Peyer's patch (tissue), 4 donors: ENCODE results near the gene STAT5B.

ENCODE experiments used
- POLR2A ChIP-seq, 2 donors: fragments of 450-650 bp; IDR thresholded peaks; one replicate each; pipeline ENCODE4 v1.5.1; 2017; ENCODE audit warnings: antibody characterized with exemption in 2 of 2, mild to moderate bottlenecking in 2 of 2, moderate library complexity in 2 of 2
- TF ChIP-seq, protein P1 (sequence below), 6 experiments: fragments of 450-650 bp in 4 of 6; fragments of 200-600 bp in 2 of 6; sonication (generic) in 1 of 6; IDR thresholded peaks; one replicate each; pipeline ENCODE4 v1.5.1; 2017 to 2019; ENCODE audit warnings: antibody characterized with exemption in 6 of 6, mild to moderate bottlenecking in 3 of 6, moderate library complexity in 1 of 6

- TF ChIP-seq, protein P1, sequence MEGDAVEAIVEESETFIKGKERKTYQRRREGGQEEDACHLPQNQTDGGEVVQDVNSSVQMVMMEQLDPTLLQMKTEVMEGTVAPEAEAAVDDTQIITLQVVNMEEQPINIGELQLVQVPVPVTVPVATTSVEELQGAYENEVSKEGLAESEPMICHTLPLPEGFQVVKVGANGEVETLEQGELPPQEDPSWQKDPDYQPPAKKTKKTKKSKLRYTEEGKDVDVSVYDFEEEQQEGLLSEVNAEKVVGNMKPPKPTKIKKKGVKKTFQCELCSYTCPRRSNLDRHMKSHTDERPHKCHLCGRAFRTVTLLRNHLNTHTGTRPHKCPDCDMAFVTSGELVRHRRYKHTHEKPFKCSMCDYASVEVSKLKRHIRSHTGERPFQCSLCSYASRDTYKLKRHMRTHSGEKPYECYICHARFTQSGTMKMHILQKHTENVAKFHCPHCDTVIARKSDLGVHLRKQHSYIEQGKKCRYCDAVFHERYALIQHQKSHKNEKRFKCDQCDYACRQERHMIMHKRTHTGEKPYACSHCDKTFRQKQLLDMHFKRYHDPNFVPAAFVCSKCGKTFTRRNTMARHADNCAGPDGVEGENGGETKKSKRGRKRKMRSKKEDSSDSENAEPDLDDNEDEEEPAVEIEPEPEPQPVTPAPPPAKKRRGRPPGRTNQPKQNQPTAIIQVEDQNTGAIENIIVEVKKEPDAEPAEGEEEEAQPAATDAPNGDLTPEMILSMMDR (IDR thresholded peaks at IDR 0.05) = peak in 1 of 6 experiments; percentile 15
- peak; percentile 67 to 70 for TF ChIP-seq POLR2A (IDR thresholded peaks at IDR 0.05)
Observed at GRCh38 chr17:42287977-42288802, 12.0 kb upstream of the STAT5B start, which contains the start of gene STAT5A.
